ENCODE data around the gene APOE.
"Not testable (repeated sequence)": the region's sequence is repeated elsewhere in the genome, so short reads cannot be mapped to it uniquely, and the experiment has no call there.

The APOE gene

DNA sequence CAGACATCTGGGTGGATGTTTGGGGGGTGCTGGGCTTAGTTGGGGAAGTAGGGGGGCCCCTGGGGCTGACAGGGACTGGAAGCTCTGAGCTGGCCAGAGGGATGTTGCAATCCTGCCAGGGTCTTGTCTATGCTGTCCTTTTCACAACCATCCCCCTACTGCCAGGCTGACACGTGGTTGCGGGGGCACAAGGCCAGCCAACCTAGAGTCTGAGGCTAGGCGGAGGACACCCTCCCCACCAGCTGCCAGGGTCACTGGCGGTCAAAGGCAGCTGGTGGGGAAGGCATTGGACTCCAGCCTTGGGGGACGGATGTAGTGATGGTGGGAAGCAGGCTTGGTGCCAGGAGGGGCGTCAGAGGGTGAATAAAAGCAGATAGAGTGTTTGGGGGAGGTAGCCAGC is 7.3 kb downstream of the APOE start:
- no peak for DNase-seq

DNA sequence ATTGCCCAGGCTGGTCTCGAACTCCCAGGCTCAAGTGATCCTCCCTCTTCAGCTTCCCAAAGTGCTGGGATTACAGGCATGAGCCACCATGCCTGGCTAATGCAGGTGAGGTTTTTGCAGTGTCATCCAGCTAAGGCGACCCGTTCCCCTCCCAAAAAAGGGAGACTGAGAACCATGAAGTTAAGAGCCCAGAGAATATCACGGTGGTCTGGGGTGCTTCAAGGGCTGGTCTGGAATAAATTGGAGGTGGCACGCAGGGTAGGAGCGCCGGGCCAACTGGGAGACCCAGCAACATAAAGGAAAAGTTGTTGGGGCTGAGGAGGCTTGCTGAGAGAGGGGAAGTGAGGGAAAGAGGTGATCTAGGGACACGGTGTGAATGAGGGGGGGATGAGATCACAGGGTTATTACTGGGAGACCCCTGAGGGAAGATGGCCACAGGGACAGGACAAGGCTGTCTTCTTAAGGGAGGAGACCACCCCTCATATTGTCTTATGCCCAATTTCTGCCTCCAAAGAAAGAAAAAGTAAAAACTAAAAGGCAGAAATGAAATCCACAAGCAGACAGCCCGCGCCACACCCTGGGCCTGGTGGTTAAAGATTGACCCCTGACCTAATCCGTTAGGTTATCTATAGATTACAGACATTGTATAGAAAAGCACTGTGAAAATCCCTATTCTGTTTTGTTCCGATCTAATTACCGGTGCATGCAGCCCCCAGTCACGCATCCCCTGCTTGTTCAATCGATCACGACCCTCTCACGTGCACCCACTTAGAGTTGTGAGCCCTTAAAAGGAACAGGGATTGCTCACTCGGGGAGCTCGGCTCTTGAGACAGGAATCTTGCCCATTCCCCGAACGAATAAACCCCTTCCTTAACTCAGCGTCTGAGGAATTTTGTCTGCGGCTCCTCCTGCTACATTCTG is 8.2 kb downstream of the APOE start:
- not testable (repeated sequence) for DNase-seq

DNA sequence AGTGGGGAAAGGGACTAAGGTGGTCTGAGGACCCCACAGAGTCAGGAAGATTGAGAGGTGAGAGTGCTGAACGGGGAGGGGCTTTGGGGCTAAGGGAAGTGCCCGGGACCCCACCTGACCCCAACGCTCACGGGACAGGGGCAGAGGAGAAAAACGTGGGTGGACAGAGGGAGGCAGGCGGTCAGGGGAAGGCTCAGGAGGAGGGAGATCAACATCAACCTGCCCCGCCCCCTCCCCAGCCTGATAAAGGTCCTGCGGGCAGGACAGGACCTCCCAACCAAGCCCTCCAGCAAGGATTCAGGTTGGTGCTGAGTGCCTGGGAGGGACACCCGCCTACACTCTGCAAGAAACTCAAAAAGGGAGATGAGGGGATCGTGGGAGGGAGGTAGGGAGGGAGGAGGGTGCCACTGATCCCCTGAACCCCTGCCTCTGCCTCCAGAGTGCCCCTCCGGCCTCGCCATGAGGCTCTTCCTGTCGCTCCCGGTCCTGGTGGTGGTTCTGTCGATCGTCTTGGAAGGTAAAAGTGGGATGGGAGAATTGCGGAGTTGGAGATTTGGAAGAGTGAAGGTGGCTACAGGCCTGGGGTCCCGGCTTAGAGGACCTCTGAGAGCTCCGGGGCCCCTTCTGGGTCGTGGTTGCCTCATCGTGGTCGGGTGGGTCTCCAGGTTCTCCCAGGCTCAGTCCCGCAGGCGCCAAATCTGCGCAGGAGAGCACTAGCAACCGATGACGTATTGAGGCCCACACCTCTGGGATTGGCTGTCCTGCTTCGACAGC is 9.0 kb downstream of the APOE start, which contains the start of gene APOC1:
APOC1 (plus strand) TSS at position 176 of the 774 bp plus-strand sequence; CDS start at position 460, 284 bp downstream.
- DNase-seq: peak; percentile 84 to 88

DNA sequence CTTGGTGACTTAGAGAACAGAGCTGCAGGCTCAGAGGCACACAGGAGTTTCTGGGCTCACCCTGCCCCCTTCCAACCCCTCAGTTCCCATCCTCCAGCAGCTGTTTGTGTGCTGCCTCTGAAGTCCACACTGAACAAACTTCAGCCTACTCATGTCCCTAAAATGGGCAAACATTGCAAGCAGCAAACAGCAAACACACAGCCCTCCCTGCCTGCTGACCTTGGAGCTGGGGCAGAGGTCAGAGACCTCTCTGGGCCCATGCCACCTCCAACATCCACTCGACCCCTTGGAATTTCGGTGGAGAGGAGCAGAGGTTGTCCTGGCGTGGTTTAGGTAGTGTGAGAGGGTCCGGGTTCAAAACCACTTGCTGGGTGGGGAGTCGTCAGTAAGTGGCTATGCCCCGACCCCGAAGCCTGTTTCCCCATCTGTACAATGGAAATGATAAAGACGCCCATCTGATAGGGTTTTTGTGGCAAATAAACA is 18.7 kb downstream of the APOE start:
- DNase-seq: no peak

DNA sequence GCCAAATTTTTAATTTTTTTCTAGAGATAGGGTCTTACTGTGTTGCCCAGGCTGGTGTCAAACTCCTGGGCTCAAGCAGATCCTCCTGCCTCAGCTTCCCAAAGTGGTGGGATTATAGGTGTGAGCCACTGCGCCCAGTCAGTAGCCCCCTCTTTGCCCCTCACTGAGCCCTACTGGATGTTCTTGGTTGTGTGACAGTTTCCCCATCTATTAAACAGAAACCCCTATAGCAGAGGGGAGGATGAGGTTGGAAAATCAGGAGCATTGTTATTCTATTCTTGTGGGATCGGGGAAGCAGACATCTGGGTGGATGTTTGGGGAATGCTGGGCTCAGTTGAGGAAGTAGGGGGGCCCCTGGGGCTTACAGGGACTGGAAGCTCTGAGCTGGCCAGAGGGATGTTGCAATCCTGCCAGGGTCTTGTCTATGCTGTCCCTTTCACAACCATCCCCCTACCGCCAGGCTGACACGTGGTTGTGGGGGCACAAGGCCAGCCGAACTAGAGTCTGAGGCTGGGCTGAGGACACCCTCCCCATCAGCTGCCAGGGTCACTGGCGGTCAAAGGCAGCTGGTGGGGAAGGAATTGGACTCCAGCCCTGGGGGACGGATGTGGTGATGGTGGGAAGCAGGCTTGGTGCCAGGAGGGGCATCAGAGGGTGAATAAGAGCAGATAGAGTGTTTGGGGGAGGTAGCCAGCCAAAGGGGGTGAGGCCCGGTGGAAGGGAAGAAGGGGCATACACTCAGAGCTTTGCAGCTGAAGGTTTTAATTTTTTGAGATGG is 19.7 kb downstream of the APOE start:
- DNase-seq: no peak

DNA sequence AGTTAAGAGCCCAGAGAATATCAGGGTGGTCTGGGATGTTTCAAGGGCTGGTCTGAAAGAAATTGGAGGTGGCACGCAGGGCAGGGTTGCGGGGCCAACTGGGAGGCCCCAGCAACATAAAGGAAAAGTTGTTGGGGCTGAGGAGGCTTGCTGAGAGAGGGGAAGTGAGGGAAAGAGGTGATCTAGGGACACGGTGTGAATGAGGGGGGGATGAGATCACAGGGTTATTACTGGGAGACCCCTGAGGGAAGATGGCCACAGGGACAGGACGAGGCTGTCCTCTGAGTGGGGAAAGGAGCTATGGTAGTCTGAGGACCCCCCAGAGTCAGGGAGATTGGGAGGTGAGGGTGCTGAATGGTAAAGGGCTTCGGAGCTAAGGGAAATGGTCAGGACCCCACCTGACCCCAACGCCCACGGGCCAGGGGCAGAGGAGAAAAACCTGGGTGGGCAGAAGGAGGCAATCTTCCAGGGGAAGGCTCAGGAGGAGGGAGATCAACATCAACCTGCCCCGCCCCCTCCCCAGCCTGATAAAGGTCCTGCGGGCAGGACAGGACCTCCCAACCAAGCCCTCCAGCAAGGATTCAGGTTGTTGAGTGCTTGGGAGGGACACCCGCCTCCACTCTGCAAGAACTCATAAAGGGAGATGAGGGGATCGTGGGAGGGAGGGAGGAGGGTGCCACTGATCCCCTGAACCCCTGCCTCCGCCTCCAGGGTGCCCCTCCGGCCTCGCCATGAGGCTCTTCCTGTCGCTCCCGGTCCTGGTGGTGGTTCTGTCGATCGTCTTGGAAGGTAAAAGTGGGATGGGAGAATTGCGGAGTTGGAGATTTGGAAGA is 20.9 kb downstream of the APOE start:
- not testable (repeated sequence) for DNase-seq

DNA sequence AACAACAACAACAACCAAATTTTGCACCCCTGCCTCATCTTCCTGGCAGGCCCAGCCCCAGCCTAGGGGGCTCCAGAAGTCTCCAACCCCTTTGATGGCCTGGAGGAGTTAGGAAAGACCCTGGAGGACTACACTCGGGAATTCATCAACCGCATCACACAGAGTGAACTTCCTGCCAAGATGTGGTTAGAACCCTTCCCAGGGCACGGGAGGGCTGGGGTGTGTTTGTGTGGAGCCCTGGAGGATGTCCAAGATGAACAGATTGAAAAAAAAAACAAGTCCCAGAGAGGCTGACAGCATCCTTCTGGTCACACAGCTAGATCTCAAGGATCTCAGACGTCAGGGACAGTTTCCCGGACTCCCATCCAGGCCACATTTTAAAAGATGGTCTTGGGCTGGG is 22.1 kb downstream of the APOE start:
- no peak for DNase-seq

DNA sequence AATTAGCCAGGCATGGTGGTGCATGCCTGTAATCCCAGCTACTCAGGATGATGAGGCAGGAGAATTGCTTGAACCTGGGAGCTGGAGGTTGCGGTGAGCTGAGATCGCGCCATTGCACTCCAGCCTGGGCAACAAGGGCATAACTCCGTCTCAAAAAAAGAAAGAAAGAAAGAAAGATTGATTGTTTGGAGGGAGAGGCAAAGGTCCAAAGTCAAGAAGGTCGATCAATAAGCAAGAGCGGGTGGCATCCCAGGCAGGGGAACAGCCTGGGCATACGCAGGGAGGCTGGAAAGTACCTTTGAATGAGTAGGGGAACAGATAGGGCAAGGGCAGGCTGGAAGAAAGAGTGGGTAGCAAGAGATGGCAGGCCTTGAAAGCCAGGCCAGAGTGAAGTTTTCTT is 24.5 kb downstream of the APOE start:
- no peak for DNase-seq

DNA sequence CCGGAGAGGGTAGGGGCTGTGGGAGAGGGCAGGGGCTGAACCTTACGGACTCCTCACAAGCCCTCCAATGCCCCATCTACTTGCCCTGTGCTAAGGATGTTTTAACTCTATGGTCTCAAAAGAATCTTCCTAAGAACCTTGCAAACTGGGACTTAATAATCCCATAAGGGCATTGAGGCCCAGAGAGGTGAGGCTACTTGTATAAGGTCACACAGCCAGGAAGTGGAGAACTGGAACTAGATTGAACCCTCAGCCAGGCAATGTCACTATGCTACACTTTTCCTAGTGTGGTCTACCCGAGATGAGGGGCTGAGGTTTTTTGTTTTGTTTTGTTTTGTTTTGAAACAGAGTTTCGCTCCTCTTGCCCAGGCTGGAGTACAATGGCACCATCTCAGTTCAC is 25.9 kb downstream of the APOE start:
- DNase-seq: no peak

DNA sequence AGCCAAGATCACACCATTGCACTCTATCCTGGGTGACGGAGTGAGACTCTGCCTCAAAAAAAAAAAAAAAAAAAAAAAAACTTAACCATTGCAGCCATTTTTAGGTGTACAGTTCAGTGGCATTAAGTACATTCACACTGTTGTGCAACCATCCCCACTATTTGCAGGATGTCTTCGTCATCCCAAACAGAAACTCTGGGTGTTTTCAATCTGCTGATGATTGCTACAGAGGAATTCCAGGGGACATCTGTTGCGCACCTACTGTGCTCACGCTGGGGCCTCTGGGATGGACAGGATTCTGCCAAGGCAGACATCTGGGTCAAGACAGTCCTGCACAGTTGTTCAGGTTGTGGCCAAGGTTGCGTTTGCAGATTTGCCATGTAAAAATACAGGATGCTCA is 34.1 kb downstream of the APOE start:
- DNase-seq: no peak

DNA sequence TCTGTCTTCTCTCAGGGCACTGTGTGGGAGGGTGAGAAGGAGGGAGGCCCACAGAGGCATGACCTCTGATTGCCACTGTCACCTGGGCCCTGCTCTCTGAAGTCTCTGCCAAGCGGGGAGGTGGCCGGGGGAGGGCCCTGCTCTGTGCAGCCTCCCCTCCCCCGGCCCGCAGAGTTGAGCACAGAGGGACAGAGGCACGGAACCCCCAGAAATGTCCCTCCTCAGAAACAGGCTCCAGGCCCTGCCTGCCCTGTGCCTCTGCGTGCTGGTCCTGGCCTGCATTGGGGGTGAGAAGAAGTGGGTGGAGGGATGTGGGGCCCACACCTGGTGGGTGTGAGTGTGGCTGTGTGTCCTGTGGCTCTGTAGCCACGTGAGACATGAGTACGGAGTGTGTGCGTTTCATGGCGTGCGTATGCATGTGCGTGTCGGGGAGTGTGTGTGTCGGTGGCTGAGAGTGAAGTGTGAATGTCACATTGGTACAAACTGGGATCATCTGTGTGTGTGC is 36.5 kb downstream of the APOE start, which contains the start of gene APOC4:
APOC4 (plus strand) TSS at position 171 of the 505 bp plus-strand sequence; CDS start at position 212, 41 bp downstream.
- no peak for DNase-seq

DNA sequence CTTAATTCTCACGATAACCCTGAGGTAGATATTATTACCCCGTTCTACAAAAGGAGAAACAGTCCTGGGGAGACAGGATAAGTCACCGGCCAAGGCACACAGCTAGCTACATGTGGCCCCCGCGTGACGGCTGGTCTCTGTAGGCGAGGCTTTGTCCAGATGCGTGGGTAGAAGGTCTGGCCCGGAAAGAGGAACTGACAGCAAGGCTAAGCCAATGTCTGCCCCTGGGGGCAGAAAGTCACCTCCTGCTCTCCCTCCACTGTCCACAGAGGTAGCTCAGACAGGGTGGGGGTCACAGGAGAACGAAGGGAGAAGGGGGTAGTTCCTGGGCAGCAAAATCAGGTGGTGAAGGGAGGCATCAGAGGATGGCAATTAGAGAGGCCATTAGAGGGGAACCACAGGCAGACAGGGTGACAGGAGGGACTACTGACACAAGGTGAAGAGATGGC is 38.2 kb downstream of the APOE start:
- no peak for DNase-seq

DNA sequence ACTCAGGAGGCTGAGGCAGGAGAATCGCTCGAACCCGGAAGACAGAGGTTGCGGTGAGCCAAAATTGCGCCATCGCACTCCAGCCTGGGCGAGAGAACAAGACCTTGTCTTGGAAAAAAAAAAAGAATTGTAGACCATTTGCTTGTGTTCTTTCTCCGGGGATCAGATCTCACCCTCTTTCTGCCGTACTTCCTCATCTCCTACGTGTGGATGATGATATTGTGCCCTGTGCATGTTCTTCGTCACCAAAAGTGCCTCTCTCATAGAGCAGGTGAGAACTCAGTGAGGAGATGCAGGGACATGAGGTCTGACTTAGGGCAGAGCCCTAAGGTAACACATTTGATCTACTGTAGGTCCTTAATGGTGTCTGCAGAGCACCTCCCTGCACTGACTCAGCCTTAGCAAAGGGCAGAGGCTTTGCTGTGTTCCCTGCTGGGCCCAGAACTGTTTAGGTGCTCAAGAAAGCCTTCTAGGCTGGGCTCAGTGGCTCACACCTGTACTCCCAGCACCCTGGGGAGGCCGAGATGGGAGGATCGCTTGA is 41.5 kb downstream of the APOE start:
- no peak for DNase-seq

DNA sequence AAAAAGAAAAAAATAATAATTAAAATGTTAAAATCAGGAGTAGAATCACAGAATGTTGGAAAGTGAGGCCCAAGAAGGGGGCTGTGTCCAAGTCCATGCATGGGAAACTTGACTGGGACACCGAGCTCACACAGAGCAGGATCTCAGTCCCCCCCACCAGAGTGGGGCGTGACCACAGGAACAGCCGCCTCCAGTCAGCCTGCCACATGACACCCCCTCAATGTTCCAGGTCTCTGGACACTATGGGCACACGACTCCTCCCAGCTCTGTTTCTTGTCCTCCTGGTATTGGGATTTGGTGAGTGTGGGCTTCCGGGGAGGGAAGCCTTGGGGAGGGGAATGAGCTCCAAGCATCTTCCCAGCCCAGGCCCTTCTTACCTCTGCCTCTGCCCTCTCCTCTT is 42.6 kb downstream of the APOE start:
- no peak for DNase-seq

DNA sequence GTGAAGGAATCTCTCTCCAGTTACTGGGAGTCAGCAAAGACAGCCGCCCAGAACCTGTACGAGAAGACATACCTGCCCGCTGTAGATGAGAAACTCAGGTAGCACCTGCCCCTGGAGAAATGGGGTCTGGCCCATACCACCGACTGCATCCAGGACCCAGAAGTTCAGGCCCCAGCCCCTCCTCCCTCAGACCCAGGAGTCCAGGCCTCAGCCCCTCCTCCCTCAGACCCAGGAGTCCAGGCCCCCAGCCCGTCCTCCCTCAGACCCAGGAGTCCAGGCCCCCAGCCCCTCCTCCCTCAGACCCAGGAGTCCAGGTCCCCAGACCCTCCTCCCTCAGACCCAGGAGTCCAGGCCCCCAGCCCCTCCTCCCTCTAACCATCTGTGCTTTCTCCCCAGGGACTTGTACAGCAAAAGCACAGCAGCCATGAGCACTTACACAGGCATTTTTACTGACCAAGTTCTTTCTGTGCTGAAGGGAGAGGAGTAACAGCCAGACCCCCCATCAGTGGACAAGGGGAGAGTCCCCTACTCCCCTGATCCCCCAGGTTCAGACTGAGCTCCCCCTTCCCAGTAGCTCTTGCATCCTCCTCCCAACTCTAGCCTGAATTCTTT is 43.3 kb downstream of the APOE start:
- no peak for DNase-seq

DNA sequence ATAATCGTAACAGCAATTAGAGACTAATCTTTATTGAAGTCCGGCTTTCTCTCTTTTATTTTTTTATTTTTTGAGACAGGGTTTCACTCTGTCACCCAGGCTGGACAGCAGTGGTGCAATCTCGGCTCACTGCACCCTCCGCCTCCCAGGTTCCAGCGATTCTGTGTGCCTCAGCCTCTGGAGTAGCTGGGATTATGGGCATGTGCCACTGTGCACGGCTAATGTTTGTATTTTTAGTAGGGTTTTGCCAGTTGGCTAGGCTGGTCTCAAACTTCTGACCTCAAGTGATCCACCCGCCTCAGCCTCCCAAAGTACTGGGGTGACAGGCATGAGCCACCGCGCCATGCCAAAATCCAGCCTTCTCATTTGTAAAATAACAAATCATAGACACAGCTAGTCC is 44.0 kb downstream of the APOE start:
- DNase-seq: no peak

DNA sequence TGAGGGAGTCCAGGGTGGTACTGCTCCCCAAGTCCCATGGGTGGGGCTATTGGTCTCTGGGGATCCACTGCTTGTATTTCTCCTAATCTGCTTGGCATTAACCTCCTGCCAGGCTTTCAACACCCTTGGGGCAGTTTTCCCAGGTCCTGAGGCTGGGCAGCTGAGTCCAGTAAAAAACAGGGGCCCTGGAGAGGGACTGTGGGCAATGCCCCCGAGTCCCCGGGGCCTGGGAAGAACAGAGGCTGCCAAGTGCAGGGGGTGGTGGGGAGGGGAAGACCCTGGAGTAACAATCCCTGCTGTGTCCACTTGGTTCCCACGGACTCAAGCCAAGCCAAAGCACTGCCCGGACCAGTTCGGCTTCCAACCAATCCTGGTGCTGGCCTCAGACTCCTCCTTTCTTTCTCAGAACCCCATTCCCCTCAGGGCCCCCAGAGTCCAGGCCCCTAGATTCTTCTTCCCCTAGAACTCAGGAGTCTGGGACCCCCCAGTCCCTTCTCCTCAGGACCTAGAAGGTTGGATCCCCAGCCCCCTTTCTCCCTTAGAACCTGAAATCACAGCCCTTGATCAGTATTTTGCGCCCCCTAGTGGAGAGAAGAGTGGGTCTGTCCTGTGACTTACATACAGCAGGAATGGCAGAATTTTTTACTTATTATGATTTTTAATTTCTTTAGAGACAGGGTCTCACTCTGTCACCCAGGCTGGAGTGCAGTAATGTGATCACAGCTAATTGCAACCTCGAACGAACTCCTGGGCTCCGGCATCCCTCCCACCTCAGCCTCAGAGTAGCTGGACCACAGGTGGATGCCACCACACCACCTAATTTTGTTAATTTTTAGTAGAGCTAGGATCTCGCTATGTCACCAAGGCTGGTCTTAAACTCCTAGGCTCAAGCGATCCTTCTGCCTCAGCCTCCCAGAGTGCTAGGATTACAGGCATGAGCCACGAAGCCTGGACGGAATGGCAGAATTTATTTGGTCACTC is 45.9 kb downstream of the APOE start:
- DNase-seq: peak; percentile 60 to 89

DNA sequence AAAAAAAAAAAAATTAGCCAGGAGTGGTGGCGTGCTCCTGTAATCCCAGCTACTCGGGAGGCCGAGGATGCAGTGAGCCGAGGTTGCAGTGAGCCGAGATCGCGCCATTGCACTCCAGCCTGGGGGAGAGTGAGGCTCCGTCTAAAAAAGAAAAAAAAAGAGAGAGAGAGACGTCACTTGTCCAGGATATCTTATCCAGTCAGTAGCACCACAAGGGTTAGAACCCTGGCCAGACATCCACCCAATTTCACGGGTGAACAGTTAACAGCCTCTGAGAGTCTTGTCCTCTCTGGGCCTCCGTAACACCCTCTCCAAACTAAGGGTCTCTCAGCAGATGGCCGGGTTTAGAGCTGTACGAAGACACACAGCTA is 48.7 kb downstream of the APOE start:
- no peak for DNase-seq

DNA sequence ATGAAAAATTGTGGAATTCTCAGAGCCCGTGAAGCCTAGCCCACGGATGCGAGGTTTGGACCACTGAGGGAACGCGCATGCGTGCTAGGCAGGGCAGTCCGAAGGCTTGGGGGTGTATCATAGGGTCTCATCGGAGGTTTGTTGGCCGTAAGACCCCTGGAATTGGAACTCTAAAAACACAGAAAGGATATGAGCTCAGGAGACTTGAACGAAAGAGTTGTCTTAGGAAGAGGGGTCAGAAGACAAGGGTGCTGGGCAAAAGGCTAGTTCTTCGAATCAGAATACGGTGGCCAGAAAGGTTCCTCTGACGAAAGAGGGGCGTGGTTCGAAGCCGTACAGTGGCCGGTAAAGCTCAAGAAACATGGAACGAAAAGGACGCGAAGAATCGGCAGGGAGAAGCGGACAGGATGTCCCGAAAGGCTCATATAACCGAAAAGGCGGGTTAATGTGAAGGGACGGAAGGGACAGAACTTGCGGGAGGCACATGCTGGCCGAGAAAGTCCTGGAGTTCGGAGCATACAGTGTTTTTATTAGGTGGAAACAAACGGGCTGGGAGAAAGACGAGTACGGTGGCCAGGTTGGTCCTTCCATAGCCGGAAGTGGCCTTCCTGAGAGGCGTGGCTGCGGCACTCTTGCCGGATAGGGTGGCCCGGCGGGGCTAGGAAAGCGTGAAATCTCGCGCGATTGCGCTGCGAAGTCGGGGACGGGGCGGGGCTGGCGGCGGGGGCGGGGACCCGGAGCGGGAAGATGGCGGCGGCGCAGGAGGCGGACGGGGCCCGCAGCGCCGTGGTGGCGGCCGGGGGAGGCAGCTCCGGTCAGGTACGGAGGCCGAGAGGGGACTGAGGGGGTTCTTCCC is 49.3 kb downstream of the APOE start, which contains the start of gene CLPTM1:
CLPTM1 (plus strand) TSS at position 732 of the 856 bp plus-strand sequence; CDS start at position 748, 16 bp downstream.
- peak; percentile 97 to 98 for DNase-seq
